ENCODE data around the gene OGFOD3.
"Not testable (repeated sequence)": the region's sequence is repeated elsewhere in the genome, so short reads cannot be mapped to it uniquely, and the experiment has no call there.

Gene OGFOD3, protein sequence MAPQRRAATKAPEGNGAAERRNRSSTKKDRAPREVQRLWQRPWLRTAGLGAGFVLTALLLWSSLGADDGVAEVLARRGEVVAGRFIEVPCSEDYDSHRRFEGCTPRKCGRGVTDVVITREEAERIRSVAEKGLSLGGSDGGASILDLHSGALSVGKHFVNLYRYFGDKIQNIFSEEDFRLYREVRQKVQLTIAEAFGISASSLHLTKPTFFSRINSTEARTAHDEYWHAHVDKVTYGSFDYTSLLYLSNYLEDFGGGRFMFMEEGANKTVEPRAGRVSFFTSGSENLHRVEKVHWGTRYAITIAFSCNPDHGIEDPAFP

DNA sequence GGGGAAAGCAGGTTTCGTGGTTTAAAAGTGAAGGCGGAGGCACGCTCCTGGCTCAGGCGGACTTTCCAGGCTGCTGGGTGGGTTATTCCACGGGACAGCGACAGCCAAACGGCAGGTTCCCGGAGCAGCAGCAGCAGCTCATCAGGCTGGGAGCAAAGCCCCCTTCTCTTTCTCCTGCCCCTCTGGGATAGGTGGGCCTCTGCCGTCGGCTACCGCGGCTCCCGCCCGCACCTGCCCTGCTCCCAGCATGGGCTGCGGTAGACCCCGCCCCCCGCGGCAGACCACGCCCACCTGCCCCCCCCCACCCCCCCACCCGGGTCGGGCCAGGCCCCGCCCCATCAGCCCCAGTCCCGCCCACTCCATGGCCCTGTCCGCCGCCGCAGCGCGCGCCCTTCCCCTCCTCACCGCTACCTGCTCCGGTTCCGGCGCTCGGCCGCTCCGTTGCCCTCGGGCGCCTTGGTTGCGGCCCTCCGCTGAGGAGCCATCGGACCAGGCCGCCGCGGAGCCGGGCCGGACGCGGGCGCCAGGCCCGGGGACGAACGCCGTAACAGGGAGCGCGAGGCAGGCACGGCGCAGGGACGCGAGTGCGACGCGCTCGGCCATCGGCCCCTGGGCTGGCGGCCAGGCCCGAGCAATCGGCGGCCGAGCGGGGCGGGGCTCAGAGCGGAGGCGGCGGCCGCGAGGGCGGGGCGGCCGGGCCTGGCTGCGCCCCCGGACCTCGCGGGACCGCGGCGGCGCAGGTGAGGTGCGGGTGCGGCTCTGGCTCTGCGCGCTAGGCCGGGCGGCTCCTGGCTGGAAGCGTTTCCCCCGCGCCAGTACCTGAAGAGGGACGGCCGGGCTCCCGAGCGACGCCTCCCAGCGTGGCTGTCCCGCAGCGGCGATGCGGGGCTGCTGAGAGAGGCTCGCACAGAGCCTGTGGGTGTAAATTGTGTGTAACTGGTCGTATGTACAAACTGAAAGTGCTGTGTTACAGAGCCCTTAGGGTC is at the start of gene OGFOD3, which contains the start of gene HEXD:
Gene OGFOD3 (minus strand): TSS at position 586 of the 986 bp plus-strand sequence. CDS start 101 bp downstream, at position 485.
Gene HEXD (plus strand): TSS at position 347 of the 986 bp plus-strand sequence. CDS start 1,453 bp downstream, outside the sequence.
- peak; percentile 72 to 83 (median 73) for DNase-seq (ENCODE audit: low read depth in 3 of 3)

DNA sequence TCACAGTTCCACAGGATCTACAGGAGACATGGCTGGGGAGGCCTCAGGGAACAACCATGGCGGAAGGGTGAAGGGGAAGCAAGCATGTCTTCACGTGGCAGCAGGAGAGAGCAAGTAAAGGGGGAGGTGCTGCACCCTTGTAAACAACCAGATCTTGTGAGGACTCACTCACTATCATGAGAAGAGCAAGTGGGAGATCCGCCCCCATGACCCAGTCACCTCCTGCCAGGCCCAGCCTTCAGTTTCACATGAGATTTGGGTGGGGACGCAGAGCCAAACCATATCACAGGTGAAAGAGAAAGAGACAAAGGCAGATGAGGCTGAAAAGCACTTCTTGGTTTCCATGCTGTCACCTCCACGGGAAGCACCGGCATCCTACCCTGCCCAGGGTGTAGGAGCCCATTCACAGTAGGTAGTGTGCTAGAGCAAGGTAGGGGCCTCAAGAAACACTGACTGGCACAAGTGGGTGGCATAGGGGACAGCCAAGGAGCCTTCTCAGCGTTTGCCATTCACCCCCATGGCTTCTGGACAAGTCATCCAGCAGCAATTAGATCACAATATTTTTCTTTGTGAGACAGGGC is 46.7 kb upstream of the OGFOD3 start:
- no peak for DNase-seq (ENCODE audit: low read depth in 3 of 3)

DNA sequence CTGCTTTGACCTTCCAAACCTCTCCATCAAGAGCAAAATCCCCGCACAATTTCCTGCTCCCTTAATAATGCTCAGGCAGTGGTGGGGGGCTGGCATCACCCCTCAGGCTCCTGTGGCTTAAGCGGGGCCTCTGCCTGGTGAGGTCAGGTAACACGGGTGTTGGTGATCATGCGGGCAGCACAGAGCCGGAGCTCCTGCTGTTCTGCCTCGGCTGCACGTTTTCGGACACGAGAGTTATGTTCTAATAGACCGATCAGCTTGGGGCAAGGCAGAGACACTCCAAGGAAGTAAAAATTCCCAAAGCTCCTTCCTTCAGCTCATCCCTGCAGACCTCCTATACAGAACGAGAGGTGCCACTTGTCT is 46.2 kb upstream of the OGFOD3 start:
- DNase-seq (ENCODE audit: low read depth in 3 of 3) = no peak

DNA sequence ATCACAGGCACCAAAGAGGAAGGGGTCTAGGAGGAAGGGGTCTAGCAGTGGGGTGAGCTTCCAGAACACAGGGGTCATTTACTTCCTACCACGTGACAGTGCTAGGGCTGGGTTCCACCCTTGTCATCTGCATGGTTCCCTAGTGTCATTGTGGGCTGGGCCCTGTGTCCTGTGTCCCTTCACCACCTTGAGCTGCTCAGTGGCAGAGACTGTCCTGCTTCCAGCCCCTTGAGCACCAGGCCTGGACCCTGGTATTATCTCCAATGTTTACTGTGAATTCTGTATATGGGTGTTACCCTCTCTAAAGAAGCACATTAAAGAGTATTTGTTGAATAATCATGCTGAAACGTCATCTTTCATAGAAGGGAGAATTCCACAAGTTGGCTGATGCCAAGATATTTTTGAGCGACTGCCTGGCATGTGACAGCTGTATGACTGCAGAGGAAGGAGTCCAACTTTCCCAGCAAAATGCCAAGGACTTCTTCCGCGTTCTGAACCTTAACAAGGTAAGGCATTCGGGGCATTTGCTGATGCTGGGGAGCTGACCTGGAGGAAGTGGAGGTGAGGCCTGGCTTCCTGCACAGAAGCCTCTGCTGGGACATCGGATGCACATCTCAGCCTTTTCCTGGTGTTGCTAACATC is 45.7 kb upstream of the OGFOD3 start:
- no peak for DNase-seq (ENCODE audit: low read depth in 3 of 3)

DNA sequence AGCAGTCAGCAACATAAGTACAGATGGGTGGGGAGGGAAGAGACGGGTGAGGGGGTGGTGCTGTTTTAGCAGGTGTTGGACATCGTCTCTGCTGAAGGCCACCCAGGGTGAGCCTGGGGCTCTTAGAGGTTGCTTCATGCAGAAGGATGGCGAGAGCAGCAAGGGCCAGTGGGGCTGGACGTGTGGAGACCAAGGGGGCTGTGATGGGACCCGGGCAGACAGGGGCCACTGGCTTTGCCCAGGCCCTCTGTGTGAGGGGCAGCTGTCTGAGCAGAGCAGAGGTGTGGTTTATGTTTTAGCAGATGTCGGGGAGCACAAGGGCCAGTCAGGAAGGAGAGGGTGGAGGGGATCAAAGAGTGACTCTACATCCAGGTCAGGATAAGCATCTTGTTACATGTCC is 45.0 kb upstream of the OGFOD3 start:
- no peak for DNase-seq (ENCODE audit: low read depth in 3 of 3)

DNA sequence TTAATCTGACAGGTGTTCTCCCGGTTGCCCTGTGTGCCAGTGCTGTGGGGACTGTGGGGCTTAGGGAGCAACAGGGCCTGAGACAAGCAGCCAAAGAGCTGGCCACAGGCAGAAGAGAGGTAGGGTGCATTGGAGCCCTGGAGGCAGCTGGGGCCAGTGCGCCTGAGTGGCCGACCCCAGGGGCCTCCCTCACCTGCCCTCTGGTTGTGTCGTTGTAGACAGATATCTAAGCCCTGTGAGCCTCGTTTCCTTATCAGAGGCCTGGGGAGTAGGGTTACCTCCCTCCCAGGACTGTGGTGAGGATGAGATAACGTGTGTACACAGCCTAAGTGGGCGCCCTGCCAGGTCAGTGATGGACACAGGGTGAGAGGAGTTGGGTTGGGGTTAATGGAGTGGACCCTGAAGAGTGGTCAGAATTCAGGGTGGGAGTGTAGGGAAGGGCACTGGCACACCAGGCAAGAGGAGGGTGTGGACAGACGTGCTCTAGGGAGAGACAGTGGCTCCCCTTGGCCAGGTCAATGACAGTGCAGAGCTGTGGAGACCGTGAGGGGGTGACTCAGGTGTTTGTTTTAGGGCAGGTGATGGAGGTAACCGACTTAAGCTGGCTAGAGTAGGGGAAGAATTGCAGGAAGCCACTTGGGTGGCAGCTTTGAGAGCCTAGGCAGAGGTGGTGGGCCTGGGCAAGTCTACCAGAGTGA is 43.6 kb upstream of the OGFOD3 start:
- no peak for DNase-seq (ENCODE audit: low read depth in 3 of 3)

DNA sequence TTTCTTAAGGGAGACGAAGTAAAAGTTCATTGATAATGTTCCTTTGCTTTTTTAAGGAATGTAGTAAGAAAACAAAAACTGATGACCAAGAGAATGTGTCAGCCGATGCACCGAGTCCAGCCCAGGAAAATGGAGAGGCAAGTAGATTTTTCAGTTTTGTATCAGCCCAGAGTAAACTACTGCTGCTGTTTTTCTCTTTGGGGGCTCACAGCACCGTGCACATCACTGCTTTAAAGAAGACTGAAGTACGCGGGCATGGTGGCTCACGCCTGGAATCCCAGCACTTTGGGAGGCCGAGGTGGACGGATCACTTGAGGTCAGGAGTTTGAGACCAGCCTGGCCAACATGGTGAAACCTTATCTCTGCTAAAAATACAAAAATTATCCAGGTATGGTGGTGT is 41.5 kb upstream of the OGFOD3 start:
- not testable (repeated sequence) for DNase-seq (ENCODE audit: low read depth in 3 of 3)

DNA sequence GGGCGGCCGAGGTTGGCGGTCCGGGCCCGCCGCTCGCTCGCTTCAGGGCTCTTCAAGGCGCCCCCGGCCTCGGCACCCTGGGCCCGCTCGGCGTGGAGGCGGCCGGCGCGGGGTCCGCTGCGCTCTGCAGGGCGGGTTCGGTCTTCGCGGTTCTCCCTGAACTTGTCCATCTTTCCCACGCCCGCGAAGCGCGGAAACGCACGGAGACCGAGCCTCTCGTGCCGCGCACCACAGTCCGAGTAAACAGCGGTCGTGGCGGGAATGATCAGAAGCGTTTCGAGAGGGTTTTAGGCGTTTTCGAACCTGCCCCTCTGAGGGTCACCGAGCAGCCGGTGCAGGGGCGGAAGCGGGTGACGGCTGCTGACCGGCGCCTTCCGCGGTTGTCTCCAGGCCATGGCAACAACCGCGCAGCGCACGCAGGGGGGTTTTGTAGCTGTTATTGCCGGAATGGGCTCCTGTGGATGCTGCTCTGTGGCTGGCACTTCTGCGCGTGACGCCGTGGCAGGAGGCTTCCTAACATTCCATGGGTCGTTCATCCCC is 40.6 kb upstream of the OGFOD3 start:
- DNase-seq (ENCODE audit: low read depth in 3 of 3) = peak in 1 of 3 experiments; percentile 15

DNA sequence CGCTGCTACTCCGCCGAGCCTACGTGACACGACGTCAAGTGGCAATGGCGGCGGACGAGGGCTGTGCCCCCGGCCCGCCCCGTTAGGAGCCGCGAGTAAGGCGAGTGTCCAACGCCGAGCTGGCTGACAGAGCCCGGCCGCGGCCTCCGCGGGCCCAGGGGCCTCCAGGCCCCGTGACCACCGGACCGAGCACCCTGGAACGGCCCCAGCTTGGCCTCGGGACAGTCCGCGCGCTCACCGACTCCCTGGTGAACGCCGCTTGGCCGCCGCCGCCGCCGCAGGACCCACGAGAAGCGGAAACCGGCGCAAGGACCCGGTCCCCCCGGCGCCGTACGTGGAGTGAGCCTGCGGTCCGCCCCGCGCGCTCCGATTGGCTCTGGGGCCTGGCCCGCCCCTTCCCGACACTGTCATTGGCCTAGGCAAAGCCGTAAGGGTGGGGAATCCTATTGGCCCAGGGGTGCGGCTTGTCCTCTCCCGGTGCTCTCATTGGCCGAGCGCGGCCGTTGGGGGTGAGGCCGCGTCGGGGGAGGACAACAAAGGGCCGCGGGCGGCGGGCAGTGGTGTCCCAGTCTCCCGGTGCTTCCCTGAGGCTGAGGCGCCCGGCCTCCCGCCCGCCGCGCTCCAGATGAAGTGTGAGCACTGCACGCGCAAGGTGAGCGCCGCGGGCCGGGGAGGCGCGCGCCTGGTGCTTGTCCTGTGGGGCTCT is 39.9 kb upstream of the OGFOD3 start, which contains the start of gene NARF:
Gene NARF (plus strand): TSS at position 563 of the 706 bp plus-strand sequence. CDS start 63 bp downstream, at position 626.
- peak; percentile 86 to 94 (median 92) for DNase-seq (ENCODE audit: low read depth in 3 of 3)

DNA sequence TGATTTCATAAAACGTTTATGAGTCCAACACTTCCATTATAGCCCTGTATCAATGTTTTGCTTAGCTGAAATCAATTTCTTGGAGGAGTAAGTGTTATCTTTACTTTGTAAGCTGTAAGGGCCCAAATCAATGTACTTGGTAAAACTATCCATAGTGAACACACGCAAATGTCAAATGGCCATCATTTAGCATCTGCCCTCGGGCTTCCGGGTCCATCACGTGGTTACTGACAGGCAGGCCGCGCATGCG is 39.5 kb upstream of the OGFOD3 start:
- no peak for DNase-seq (ENCODE audit: low read depth in 3 of 3)

DNA sequence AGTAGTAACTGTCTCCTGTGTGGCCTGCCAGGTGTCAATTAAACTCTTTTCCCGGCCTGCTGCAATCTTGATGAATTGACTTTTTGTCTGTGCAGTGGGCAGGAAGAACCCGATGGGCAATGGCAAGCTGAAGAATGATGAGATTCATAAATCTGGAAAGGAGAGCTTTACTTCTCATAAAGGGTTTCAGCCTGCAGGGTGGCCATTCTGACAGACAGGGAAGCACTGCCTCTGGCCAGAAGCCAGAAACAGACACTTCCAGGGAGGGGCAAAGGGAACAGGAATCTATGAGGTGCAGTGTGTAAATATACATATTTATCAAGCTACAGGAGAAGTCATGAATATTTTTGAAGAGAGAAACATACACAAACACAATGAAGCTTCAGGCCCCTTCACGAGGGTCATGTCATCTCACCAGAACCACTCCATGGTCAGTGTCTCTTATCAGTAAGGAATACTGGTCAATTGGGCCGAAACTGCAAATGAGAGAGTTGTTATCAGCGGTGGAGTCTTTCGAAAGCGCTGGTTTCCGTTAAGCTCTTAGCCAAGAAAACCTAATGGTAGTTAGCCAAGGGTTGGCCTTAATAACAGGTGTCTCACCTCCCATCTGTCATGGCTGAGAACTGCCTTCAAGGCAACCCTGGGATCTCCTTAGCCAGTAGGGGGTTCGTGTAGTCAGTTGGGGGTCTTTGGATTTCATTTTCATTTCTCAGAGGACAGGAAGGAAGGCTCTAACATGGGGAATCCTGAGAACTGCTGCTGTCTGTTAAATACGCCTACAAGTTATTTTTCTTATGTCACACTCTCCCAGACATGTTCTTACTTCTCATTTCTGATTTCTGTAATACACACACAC is 38.9 kb upstream of the OGFOD3 start:
- no peak for DNase-seq (ENCODE audit: low read depth in 3 of 3)

DNA sequence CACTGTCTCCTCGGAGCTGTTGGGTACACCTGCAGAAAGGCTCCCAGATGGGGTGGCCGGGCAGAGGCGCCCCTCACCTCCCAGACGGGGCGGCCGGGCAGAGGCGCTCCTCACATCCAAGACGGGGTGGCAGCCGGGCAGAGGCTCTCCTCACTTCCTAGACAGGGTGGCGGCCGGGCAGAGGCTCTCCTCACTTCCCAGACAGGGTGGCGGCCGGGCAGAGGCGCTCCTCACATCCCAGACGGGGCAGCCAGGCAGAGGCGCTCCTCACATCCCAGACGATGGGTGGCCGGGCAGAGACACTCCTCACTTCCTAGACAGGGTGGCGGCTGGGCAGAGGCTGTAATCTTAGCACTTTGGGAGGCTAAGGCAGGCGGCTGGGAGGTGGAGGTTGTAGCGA is 35.3 kb upstream of the OGFOD3 start:
- not testable (repeated sequence) for DNase-seq (ENCODE audit: low read depth in 3 of 3)

DNA sequence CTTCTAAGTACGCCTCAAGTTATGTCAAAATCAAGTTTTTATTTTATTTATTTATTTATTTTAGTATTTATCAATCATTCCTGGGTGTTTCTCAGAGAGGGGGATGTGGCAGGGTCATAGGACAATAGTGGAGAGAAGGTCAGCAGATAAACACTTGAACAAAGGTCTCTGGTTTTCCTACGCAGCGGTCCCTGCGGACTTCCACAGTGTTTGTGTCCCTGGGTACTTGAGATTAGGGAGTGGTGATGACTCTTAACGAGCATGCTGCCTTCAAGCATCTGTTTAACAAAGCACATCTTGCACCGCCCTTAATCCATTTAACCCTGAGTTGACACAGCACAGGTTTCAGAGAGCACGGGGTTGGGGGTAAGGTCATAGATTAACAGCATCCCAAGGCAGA is 34.8 kb upstream of the OGFOD3 start:
- not testable (repeated sequence) for DNase-seq (ENCODE audit: low read depth in 3 of 3)

DNA sequence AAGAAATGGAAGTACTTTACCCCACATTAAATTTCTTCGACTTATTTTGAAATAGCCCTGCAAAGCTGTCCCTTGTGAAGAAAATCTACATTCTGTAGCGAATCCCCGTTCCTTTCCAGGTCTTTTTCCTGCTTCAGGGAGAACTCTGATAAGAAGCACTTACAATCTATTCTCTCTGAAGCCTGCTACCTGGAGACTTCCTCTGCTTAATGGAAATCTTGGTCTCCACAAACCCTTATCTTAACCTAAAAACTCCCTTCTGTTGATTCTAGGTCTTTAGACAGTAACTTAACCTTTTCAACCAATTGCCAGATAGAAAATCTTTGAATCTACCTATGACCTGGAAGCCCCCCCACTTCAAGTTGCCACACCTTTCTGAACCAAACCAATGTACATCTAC is 33.8 kb upstream of the OGFOD3 start:
- DNase-seq (ENCODE audit: low read depth in 3 of 3) = no peak

DNA sequence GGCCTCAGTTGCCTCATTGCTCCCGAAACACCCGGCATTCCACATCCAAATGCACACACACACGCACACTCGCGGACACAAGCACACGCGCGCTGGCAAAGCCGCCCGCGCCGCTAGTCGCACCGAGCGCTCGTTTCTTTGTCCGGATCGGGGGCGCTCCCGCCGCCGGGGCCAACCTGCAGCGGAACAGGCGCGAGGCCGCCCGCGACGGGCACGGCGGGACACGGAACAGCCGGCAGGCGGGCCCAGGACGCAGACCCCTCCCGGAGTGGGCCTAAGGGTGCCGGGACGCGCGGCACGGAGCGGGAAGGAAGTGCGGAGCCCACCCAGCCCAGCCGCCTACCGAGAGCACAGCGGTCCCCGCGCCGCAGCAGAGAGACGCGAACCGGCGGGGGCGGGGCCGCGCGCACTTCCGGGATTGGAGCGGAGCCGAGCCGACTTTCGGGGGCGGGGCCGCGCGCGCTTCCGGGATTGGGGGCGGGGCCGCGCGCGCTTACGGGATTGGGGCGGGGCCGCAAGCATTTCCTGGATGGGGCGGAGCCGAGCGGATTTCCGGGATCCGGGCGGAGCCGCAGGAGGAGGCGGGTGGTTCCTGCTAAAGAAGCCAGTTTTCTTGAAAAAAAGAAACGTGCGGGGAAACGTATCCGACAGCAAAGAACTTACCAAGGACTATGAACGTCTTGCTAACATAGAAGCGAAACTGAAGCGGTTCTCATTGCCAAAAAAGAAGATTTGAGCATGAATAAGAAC is 32.1 kb upstream of the OGFOD3 start, which contains the start of gene CYBC1:
Gene CYBC1 (minus strand): TSS at position 396 of the 750 bp plus-strand sequence. CDS start 1,498 bp downstream, outside the sequence.
- DNase-seq (ENCODE audit: low read depth in 3 of 3) = peak; percentile 94 to 96 (median 94)

DNA sequence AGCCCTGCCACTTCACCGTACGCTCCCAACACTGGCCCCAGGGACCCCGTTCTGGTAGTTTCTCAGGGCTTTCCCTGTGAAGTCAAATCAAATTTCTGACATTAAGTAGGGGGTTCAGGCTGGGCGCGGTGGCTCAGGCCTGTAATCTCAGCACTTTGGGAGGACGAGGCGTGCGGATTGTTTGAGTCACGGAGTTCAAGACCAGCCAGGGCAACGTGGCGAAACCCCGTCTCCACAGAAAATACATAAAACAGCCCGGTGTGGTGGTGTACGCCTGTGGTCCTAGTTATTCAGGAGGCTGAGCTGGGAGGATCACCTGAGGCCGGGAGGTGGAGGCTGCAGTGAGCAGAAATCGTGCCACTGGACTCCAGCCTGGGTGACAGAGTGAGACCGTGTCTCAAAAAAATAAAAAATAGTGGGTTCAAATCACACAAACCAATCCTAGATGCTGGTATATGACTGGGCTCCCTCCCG is 31.5 kb upstream of the OGFOD3 start:
- peak; percentile 7 to 26 (median 25) for DNase-seq (ENCODE audit: low read depth in 3 of 3)

DNA sequence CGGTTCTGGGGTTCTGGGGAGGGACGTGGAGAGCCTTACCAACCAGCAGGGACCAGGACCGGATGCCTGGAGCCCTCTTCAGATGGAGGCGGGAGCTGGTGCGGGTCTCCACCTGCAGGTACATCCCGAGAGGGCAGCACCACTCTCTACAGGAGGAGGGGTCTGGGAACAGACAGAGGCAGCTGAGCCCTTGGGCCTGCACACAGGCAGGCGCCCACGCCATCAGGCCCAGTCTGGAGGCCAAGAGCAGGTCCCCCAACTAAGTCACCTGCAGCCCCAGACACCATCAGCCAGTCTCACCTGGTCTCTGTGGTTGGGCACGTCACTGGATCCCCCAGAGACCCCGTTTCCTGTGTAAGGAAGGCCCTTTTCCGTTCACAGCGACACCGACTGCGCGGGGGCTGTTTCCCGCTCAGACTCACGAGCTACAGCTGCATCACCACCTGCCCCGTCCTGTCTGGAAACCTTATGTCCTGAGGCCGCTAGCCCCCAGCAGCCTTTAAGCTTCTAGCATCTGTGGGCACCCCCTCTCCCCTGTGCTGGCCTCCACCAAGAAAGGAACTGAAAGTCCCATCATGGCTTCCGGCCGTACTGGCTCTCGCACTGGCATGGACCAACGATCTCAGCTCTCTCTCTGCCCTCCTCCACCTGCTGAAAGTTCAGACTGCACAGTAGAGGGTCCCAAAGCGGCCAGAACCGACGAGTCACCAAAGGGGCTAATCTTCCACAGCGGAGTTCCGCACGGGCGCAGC is 30.9 kb upstream of the OGFOD3 start:
- peak; percentile 41 to 61 (median 56) for DNase-seq (ENCODE audit: low read depth in 3 of 3)

DNA sequence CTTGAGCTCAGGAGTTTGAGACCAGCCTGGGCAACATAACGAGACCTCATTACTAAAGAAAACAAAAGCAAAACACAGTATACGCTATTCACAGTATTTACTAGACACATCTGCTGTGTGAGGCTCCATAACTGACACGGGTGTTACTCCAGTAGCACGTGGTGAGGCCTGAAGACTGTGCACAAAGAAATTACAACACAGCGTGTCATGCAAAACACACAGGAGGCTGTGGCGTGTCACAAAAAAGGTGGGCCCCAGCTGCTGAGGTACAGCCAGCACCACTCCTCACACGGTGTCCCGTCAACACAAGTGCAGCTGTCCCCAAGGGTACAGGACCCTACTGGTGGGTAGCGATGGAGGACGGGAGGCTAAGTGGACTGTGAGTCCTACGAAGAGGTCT is 29.5 kb upstream of the OGFOD3 start:
- no peak for DNase-seq (ENCODE audit: low read depth in 3 of 3)
